ENCODE results near the gene RBP4.

RBP4 gene

DNA sequence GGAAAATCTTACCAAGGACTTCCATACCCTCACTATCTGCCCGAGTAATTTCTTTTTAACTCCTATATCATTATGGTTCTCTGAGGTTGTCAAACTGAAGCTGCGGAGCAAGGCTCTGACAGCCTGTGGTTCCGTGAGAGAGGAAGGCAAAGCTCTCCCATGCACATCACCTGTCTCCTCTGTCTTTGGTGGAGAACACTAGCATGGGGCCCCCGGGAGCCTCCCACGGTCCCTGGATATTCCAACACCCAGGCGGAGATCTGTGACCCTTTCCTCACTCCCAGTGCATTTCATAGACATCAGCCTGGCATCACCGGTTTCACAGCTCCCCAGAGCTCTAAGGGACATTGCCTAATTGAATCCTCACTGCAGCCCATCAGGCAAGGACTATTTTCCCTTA is 10.4 kb downstream of the RBP4 start:
- TF ChIP-seq EP300 (IDR thresholded peaks at IDR 0.05; ENCODE audit: borderline replicate concordance): no peak

DNA sequence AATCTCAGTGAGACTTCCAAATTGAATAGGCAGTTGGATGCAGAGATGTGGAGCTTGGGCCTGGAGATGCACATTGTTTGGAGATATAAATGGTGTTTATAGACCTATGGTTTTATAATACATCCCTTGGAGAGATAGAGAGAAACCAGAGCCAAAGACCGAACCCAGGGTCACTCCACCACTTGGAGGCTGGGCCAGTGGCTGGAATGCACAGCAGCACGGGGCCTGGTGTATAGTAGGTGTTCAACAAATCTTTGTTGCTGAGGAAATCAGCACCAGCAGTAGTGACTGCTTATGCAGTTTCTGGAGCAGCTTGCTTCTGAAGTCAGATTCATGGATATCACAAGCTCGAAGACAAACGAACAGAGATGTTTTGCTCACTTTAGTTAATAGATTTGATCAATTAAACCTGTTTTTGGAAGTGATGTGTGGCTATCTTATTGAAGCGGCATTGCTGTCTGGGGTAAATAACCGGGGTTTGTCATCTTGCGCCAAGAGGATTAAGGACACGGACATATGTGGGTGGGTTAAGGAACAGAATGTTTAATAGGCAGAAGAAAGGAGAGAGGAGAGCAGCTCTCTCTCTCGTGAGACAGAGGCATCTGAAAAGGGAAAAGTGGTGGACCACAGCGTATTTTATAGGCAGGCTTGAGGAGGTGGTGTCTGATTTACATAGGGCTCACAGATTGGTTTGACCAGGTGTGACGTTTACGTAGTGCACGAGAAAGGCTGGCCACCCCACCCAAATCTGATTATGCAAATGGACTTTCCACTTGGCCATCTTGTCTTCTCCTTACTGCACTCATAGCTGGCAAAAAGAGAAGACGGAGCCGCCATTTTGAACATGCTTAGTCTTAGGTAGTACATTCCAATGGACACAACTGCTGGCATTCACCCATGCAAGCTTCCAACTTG is 11.1 kb downstream of the RBP4 start:
- TF ChIP-seq CREB1 (IDR thresholded peaks at IDR 0.05; ENCODE audit: low read depth): no peak
- TF ChIP-seq ZBTB7A (IDR thresholded peaks at IDR 0.05; ENCODE audit: low read depth): no peak
- TF ChIP-seq TCF12 (IDR thresholded peaks at IDR 0.05; ENCODE audit: low read depth): no peak
- TF ChIP-seq EGR1 (IDR thresholded peaks at IDR 0.05): no peak

DNA sequence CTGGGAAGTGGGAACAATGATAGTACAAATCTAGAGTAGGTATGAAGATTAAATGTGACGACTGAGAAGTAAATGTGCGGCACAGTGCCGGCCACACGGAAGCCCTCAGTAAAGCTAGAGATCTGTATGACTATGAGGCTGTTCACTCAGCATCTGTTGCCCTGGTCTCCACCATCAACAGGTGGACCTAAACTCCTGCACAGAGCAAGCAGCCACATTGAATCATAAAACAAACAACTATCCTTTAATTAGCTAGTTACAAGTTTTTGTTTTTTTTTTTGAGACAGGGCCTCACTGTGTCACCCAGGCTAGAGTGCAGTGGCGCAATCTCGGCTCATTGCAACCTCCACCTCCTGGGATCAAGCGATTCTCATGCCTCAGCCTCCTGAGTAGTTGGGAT is 16.6 kb downstream of the RBP4 start:
- TF ChIP-seq NFIC (IDR thresholded peaks at IDR 0.05): no peak
- TF ChIP-seq TEAD4 (IDR thresholded peaks at IDR 0.05): no peak
- TF ChIP-seq YY1 (IDR thresholded peaks at IDR 0.05; ENCODE audit: low read depth): no peak
- TF ChIP-seq CEBPB (IDR thresholded peaks at IDR 0.05): no peak
- TF ChIP-seq RAD21 (IDR thresholded peaks at IDR 0.05; ENCODE audit: low read depth): no peak
- no peak for TF ChIP-seq FOXM1 (IDR thresholded peaks at IDR 0.05; ENCODE audit: borderline replicate concordance, low read depth)
- TF ChIP-seq EGR1 (IDR thresholded peaks at IDR 0.05): no peak
- TF ChIP-seq, protein P1, sequence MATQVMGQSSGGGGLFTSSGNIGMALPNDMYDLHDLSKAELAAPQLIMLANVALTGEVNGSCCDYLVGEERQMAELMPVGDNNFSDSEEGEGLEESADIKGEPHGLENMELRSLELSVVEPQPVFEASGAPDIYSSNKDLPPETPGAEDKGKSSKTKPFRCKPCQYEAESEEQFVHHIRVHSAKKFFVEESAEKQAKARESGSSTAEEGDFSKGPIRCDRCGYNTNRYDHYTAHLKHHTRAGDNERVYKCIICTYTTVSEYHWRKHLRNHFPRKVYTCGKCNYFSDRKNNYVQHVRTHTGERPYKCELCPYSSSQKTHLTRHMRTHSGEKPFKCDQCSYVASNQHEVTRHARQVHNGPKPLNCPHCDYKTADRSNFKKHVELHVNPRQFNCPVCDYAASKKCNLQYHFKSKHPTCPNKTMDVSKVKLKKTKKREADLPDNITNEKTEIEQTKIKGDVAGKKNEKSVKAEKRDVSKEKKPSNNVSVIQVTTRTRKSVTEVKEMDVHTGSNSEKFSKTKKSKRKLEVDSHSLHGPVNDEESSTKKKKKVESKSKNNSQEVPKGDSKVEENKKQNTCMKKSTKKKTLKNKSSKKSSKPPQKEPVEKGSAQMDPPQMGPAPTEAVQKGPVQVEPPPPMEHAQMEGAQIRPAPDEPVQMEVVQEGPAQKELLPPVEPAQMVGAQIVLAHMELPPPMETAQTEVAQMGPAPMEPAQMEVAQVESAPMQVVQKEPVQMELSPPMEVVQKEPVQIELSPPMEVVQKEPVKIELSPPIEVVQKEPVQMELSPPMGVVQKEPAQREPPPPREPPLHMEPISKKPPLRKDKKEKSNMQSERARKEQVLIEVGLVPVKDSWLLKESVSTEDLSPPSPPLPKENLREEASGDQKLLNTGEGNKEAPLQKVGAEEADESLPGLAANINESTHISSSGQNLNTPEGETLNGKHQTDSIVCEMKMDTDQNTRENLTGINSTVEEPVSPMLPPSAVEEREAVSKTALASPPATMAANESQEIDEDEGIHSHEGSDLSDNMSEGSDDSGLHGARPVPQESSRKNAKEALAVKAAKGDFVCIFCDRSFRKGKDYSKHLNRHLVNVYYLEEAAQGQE (IDR thresholded peaks at IDR 0.05; ENCODE audit: low read depth): no peak
- no peak for TF ChIP-seq CREB1 (IDR thresholded peaks at IDR 0.05; ENCODE audit: low read depth)
- TF ChIP-seq TAF1 (IDR thresholded peaks at IDR 0.05; ENCODE audit: low read depth): no peak
- TF ChIP-seq, protein P2, sequence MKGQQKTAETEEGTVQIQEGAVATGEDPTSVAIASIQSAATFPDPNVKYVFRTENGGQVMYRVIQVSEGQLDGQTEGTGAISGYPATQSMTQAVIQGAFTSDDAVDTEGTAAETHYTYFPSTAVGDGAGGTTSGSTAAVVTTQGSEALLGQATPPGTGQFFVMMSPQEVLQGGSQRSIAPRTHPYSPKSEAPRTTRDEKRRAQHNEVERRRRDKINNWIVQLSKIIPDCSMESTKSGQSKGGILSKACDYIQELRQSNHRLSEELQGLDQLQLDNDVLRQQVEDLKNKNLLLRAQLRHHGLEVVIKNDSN (IDR thresholded peaks at IDR 0.05): no peak
- no peak for TF ChIP-seq EP300 (IDR thresholded peaks at IDR 0.05; ENCODE audit: borderline replicate concordance)
- TF ChIP-seq ZBTB7A (IDR thresholded peaks at IDR 0.05; ENCODE audit: low read depth): no peak
- no peak for TF ChIP-seq TCF12 (IDR thresholded peaks at IDR 0.05; ENCODE audit: low read depth)

- TF ChIP-seq NFIC (IDR thresholded peaks at IDR 0.05) (no peak), EP300 (IDR thresholded peaks at IDR 0.05; ENCODE audit: borderline replicate concordance) (no peak), YY1 (IDR thresholded peaks at IDR 0.05; ENCODE audit: low read depth) (no peak), CEBPB (IDR thresholded peaks at IDR 0.05) (no peak), CREB1 (IDR thresholded peaks at IDR 0.05; ENCODE audit: low read depth) (no peak)
- TF ChIP-seq, protein P1 (IDR thresholded peaks at IDR 0.05; ENCODE audit: low read depth): no peak
These were observed 20.2 kb downstream of the RBP4 start for GRCh38 chr10:93580828-93581227.

GRCh38 chr10:93579985-93580711 is 20.9 kb downstream of the RBP4 start:
- TF ChIP-seq YY1 (IDR thresholded peaks at IDR 0.05; ENCODE audit: low read depth) (no peak), RAD21 (IDR thresholded peaks at IDR 0.05; ENCODE audit: low read depth) (no peak), TCF12 (IDR thresholded peaks at IDR 0.05; ENCODE audit: low read depth) (no peak), TAF1 (IDR thresholded peaks at IDR 0.05; ENCODE audit: low read depth) (no peak), FOXM1 (IDR thresholded peaks at IDR 0.05; ENCODE audit: borderline replicate concordance, low read depth) (no peak), CEBPB (IDR thresholded peaks at IDR 0.05) (no peak), TEAD4 (IDR thresholded peaks at IDR 0.05) (no peak), EP300 (IDR thresholded peaks at IDR 0.05; ENCODE audit: borderline replicate concordance) (no peak), CREB1 (IDR thresholded peaks at IDR 0.05; ENCODE audit: low read depth) (no peak), EGR1 (IDR thresholded peaks at IDR 0.05) (no peak), NFIC (IDR thresholded peaks at IDR 0.05) (no peak), ZBTB7A (IDR thresholded peaks at IDR 0.05; ENCODE audit: low read depth) (no peak)
- TF ChIP-seq, protein P1 (IDR thresholded peaks at IDR 0.05; ENCODE audit: low read depth): no peak
- TF ChIP-seq, protein P3, sequence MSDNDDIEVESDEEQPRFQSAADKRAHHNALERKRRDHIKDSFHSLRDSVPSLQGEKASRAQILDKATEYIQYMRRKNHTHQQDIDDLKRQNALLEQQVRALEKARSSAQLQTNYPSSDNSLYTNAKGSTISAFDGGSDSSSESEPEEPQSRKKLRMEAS (IDR thresholded peaks at IDR 0.05): no peak
- TF ChIP-seq, protein P2 (IDR thresholded peaks at IDR 0.05): no peak

Data from Ishikawa (cell line).